T-cell (primary cell): ENCODE results near the gene SATL1. TPM values are rescaled to one million over a fixed set of nuclear protein-coding genes. Genes with fewer than 3 reads are reported as not detected.
"Not testable (repeated sequence)": the region's sequence is repeated elsewhere in the genome, so short reads cannot be mapped to it uniquely, and the experiment has no call there.

Experiments used
- ATAC-seq, 4 experiments: fragments of 200-7000 bp in 3 of 4; fragments of 150-1000 bp in 1 of 4; cut with Tn5 transposase; replicated peaks in 1 of 4; 1 replicate in 3 of 4; 2 replicates in 1 of 4; pipeline ENCODE4 v1.10.0; 2021; ENCODE audit warnings: moderate library complexity in 3 of 4, mild to moderate bottlenecking in 2 of 4, moderate number of reproducible peaks in 1 of 4
- CTCF ChIA-PET, 2 donors: fragments of 300-600 bp; sonication (Branson Sonifier 250); formaldehyde crosslinking; loops; one replicate each; lab custom pipeline; 2022; ENCODE audit warnings: antibody characterized with exemption in 2 of 2; lab: Charles Lee
- POLR2A ChIA-PET, 2 donors: fragments of 300-600 bp; sonication (Branson Sonifier 250); formaldehyde crosslinking; loops; one replicate each; lab custom pipeline; 2022; ENCODE audit warnings: antibody characterized with exemption in 2 of 2; lab: Charles Lee
- DNase-seq, 35 experiments: peaks; one replicate each; pipeline versions ENCODE4 v3.0.0 to v3.0.0-alpha.2; 2013 to 2023
- H3K27ac ChIP-seq: one replicate; pipeline ENCODE4 v1.5.1; 2013; ENCODE audit warnings: low read length
- H3K27me3 ChIP-seq, 2 experiments: replicated peaks in 1 of 2; 1 replicate in 1 of 2; 2 replicates in 1 of 2; pipeline versions ENCODE4 v1.6.1 to v1.7.0; 2013; ENCODE audit warnings: low read length in 1 of 2, mixed read lengths in 1 of 2; ENCODE audit not compliant: control insufficient read depth in 2 of 2, insufficient read depth in 2 of 2; ENCODE audit errors: extremely low read depth in 1 of 2
- H3K36me3 ChIP-seq, 2 donors: 1 replicate in 1 of 2; 2 replicates in 1 of 2; pipeline versions ENCODE4 v1.6.1 to v1.7.0; 2013; ENCODE audit warnings: low read length in 1 of 2; ENCODE audit not compliant: control insufficient read depth in 2 of 2, insufficient read depth in 1 of 2; ENCODE audit errors: extremely low read depth in 1 of 2
- H3K4me1 ChIP-seq, 2 experiments: 1 replicate in 1 of 2; 2 replicates in 1 of 2; pipeline versions ENCODE4 v1.6.1 to v1.7.0; 2013; ENCODE audit warnings: low read length in 2 of 2, mixed read lengths in 1 of 2; ENCODE audit not compliant: insufficient read depth in 2 of 2, control insufficient read depth in 1 of 2; ENCODE audit errors: extremely low read depth in 1 of 2
- H3K4me3 ChIP-seq, 2 donors: 1 replicate in 1 of 2; 2 replicates in 1 of 2; pipeline versions ENCODE4 v1.5.1 to v1.7.0; 2013; ENCODE audit warnings: mild to moderate bottlenecking in 2 of 2, low read length in 1 of 2, moderate library complexity in 1 of 2; ENCODE audit not compliant: control insufficient read depth in 1 of 2; ENCODE audit errors: extremely low read depth in 1 of 2
- H3K9me3 ChIP-seq: 2 replicates; pipeline ENCODE4 v1.7.0; 2013
- H3K27ac Mint-ChIP-seq, 2 donors: one replicate each; pipeline ENCODE4 v1.8.0; 2020 to 2021; ENCODE audit warnings: mild to moderate bottlenecking in 2 of 2, mixed read lengths in 2 of 2
- H3K27me3 Mint-ChIP-seq, 2 donors: one replicate each; pipeline ENCODE4 v1.8.0; 2021 to 2022; ENCODE audit warnings: mixed read lengths in 2 of 2
- H3K36me3 Mint-ChIP-seq: one replicate; pipeline ENCODE4 v1.8.0; 2021; ENCODE audit warnings: mixed read lengths
- H3K4me1 Mint-ChIP-seq, 3 donors: one replicate each; pipeline ENCODE4 v1.8.0; 2020 to 2022; ENCODE audit warnings: mixed read lengths in 3 of 3, mild to moderate bottlenecking in 1 of 3
- H3K4me3 Mint-ChIP-seq, 3 donors: one replicate each; pipeline ENCODE4 v1.8.0; 2020 to 2022; ENCODE audit warnings: mild to moderate bottlenecking in 3 of 3, mixed read lengths in 3 of 3, moderate library complexity in 3 of 3
- H3K9me3 Mint-ChIP-seq, 3 donors: one replicate each; pipeline ENCODE4 v1.8.0; 2020 to 2022; ENCODE audit warnings: mixed read lengths in 3 of 3
- WGBS: methylation state at CpG from one replicate; pipeline ENCODE4 v1.1.5; 2013; ENCODE audit warnings: missing lambda C conversion rate; ENCODE audit not compliant: insufficient coverage; 5-methylcytosine and 5-hydroxymethylcytosine counted together
- total RNA-seq, 35 experiments: library from RNA in 6 of 35; stranded (reverse) in 6 of 35; fragments of 120-200 nt in 1 of 35; gene quantifications; one replicate each; pipeline versions ENCODE4 v1.2.1 to v1.2.4 and lab custom pipeline; 2013 to 2026

The SATL1 gene
- under 1 TPM in 1 of 5 donors, not detected in 4; 0.10 TPM for total RNA-seq
- not detected for total RNA-seq (2013)
- total RNA-seq (lab: John Stamatoyannopoulos, UW): 0 to 0.08 (median 0) reads per million in 29 experiments

GRCh38 chrX:85243761-85244449 is at the start of gene SATL1, which contains the start of gene ZNF711:
TSS of gene SATL1 (minus strand) at chrX:85243779. CDS start at chrX:85108968, 134,811 bp downstream.
TSS of gene ZNF711 (plus strand) at chrX:85243991. CDS start at chrX:85247573, 3,582 bp downstream.
- ChIA-PET POLR2A (no interaction called here), CTCF (no interaction called here)
- Mint-ChIP-seq H3K27me3 (peaks cover 11 to 26% of the 10 kb centered on the region in 2 donors), H3K4me1 (peaks cover 13 to 17% (median 15%) of the 10 kb centered on the region in 3 donors), H3K27ac (peak within 1 kb of the TSS in 1 of 2 donors; percentile 68), H3K36me3 (no peaks in the 10 kb centered on the region), H3K4me3 (peak within 1 kb of the TSS; percentile 81 to 87 (median 85)), H3K9me3 (no peaks in the 10 kb centered on the region)
- ATAC-seq: peak; percentile 34 to 78 (median 51)
- WGBS: 4% methylated on average over 18 of the region's 65 CpGs
- Histone ChIP-seq H3K9me3 (no peaks in the 10 kb centered on the region), H3K36me3 (no peaks in the 10 kb centered on the region), H3K4me1 (peaks cover 0 to 9% of the 10 kb centered on the region in 2 experiments), H3K27me3 (peaks cover 0 to 9% of the 10 kb centered on the region in 2 experiments), H3K4me3 (peak within 1 kb of the TSS; percentile 56 to 70), H3K27ac (no peak within 1 kb of the TSS)
- DNase-seq: peak in 23 of 35 experiments; percentile 3 to 36 (median 14)

- no peak overlapping the region for H3K4me3 Mint-ChIP-seq
Observed at GRCh38 chrX:85288992-85289723, 45.6 kb upstream of the SATL1 start.

GRCh38 chrX:85285286-85285685 is 41.7 kb upstream of the SATL1 start:
- no CpG with 5 or more reads among the region's 6 CpGs for WGBS
- H3K36me3 Mint-ChIP-seq, H3K36me3 ChIP-seq, H3K4me1 ChIP-seq, H3K4me3 Mint-ChIP-seq, H3K27me3 Mint-ChIP-seq, H3K27ac ChIP-seq, H3K27ac Mint-ChIP-seq, POLR2A ChIA-PET, H3K9me3 ChIP-seq, DNase-seq, H3K27me3 ChIP-seq, ATAC-seq, CTCF ChIA-PET, H3K4me1 Mint-ChIP-seq, H3K9me3 Mint-ChIP-seq, H3K4me3 ChIP-seq: not testable (repeated sequence)

More at GRCh38 chrX:85288992-85289723, 45.6 kb upstream of the SATL1 start:
- H3K36me3 ChIP-seq: no peaks in the 10 kb centered on the region
- H3K9me3 Mint-ChIP-seq: peaks cover 0 to 8% (median 4%) of the 10 kb centered on the region in 3 donors
- no peaks in the 10 kb centered on the region for H3K36me3 Mint-ChIP-seq
- H3K4me1 Mint-ChIP-seq: no peaks in the 10 kb centered on the region
- H3K27me3 Mint-ChIP-seq: no peaks in the 10 kb centered on the region
- no peak overlapping the region for H3K27ac ChIP-seq
- no peak for ATAC-seq
- H3K27ac Mint-ChIP-seq: no peak overlapping the region
- H3K4me3 ChIP-seq: no peak overlapping the region
- no peaks in the 10 kb centered on the region for H3K4me1 ChIP-seq
- DNase-seq: no peak
- WGBS: no CpG with 5 or more reads among the region's 7 CpGs
- POLR2A ChIA-PET: no interaction called here
- CTCF ChIA-PET: no interaction called here
- no peaks in the 10 kb centered on the region for H3K27me3 ChIP-seq
- no peaks in the 10 kb centered on the region for H3K9me3 ChIP-seq

GRCh38 chrX:85244450-85245211 is 1.1 kb upstream of the SATL1 start:
- H3K36me3 ChIP-seq: no peaks in the 10 kb centered on the region
- POLR2A ChIA-PET: no interaction called here
- peaks cover 13 to 17% (median 15%) of the 10 kb centered on the region in 3 donors for H3K4me1 Mint-ChIP-seq

GRCh38 chrX:85243155-85243554 is 424 bp downstream of the SATL1 start:
- Histone ChIP-seq H3K4me1 (peaks cover 0 to 9% of the 10 kb centered on the region in 2 experiments), H3K4me3 (no peak overlapping the region), H3K36me3 (no peaks in the 10 kb centered on the region), H3K9me3 (no peaks in the 10 kb centered on the region), H3K27ac (no peak overlapping the region), H3K27me3 (peaks cover 0 to 9% of the 10 kb centered on the region in 2 experiments)
- Mint-ChIP-seq H3K36me3 (no peaks in the 10 kb centered on the region), H3K9me3 (no peaks in the 10 kb centered on the region), H3K27me3 (peaks cover 9 to 26% of the 10 kb centered on the region in 2 donors), H3K4me1 (peaks cover 13 to 17% (median 15%) of the 10 kb centered on the region in 3 donors), H3K4me3 (peak overlapping the region; percentile 43 to 87 (median 63)), H3K27ac (no peak overlapping the region)
- ChIA-PET CTCF (no interaction called here), POLR2A (no interaction called here)
- peak in 1 of 35 experiments; percentile 0 for DNase-seq
- 60% methylated on average over 1 of the region's 2 CpGs for WGBS
- ATAC-seq: no peak

More at GRCh38 chrX:85244450-85245211, 1.1 kb upstream of the SATL1 start:
- peak overlapping the region in 1 of 2 donors; percentile 68 for H3K27ac Mint-ChIP-seq
- H3K4me3 ChIP-seq: peak overlapping the region; percentile 56 to 70
- H3K4me3 Mint-ChIP-seq: peak overlapping the region; percentile 81 to 87 (median 85)
- ATAC-seq: peak in 3 of 4 experiments; percentile 30 to 54 (median 48)
- WGBS: 7% methylated on average over 5 of the region's 42 CpGs
- H3K4me1 ChIP-seq: peaks cover 0 to 9% of the 10 kb centered on the region in 2 experiments
- peaks cover 12 to 26% of the 10 kb centered on the region in 2 donors for H3K27me3 Mint-ChIP-seq
- DNase-seq: peak in 4 of 35 experiments; percentile 0 to 12 (median 4)
- H3K27me3 ChIP-seq: peaks cover 0 to 9% of the 10 kb centered on the region in 2 experiments
- H3K36me3 Mint-ChIP-seq: no peaks in the 10 kb centered on the region
- no peaks in the 10 kb centered on the region for H3K9me3 ChIP-seq
- CTCF ChIA-PET: no interaction called here
- no peak overlapping the region for H3K27ac ChIP-seq
- no peaks in the 10 kb centered on the region for H3K9me3 Mint-ChIP-seq

GRCh38 chrX:85223359-85223758 is 20.2 kb downstream of the SATL1 start:
- POLR2A ChIA-PET: no interaction called here
- WGBS: no CpG with 5 or more reads among the region's 2 CpGs

More at GRCh38 chrX:85223359-85223758, 20.2 kb downstream of the SATL1 start:
- peaks cover 0 to 7% (median 3%) of the 10 kb centered on the region in 3 donors for H3K4me1 Mint-ChIP-seq
- DNase-seq (no peak), ATAC-seq (no peak)
- CTCF ChIA-PET: no interaction called here
- H3K36me3 ChIP-seq: no peaks in the 10 kb centered on the region
- no peak overlapping the region for H3K4me3 Mint-ChIP-seq
- H3K27ac Mint-ChIP-seq: no peak overlapping the region
- H3K9me3 ChIP-seq: no peaks in the 10 kb centered on the region
- H3K9me3 Mint-ChIP-seq: no peaks in the 10 kb centered on the region
- H3K4me3 ChIP-seq: no peak overlapping the region
- H3K27me3 ChIP-seq: no peaks in the 10 kb centered on the region
- peaks cover 0 to 4% of the 10 kb centered on the region in 2 donors for H3K27me3 Mint-ChIP-seq
- H3K4me1 ChIP-seq: no peaks in the 10 kb centered on the region
- H3K27ac ChIP-seq: no peak overlapping the region
- H3K36me3 Mint-ChIP-seq: no peaks in the 10 kb centered on the region
